Stimulated activated CD8-positive, alpha-beta memory T cell treated with anti-CD3 and anti-CD28 coated beads, Interleukin-12 subunit alpha, Interleukin-12 subunit beta, amount 100 ng/mL, for 4 hours (primary cell): ENCODE measurements around the gene RC3H2.

ENCODE experiments used
- DNase-seq: peaks from one replicate; pipeline ENCODE4 v3.0.0-alpha.2; 2020; ENCODE audit warnings: low read depth

RC3H2 gene, protein sequence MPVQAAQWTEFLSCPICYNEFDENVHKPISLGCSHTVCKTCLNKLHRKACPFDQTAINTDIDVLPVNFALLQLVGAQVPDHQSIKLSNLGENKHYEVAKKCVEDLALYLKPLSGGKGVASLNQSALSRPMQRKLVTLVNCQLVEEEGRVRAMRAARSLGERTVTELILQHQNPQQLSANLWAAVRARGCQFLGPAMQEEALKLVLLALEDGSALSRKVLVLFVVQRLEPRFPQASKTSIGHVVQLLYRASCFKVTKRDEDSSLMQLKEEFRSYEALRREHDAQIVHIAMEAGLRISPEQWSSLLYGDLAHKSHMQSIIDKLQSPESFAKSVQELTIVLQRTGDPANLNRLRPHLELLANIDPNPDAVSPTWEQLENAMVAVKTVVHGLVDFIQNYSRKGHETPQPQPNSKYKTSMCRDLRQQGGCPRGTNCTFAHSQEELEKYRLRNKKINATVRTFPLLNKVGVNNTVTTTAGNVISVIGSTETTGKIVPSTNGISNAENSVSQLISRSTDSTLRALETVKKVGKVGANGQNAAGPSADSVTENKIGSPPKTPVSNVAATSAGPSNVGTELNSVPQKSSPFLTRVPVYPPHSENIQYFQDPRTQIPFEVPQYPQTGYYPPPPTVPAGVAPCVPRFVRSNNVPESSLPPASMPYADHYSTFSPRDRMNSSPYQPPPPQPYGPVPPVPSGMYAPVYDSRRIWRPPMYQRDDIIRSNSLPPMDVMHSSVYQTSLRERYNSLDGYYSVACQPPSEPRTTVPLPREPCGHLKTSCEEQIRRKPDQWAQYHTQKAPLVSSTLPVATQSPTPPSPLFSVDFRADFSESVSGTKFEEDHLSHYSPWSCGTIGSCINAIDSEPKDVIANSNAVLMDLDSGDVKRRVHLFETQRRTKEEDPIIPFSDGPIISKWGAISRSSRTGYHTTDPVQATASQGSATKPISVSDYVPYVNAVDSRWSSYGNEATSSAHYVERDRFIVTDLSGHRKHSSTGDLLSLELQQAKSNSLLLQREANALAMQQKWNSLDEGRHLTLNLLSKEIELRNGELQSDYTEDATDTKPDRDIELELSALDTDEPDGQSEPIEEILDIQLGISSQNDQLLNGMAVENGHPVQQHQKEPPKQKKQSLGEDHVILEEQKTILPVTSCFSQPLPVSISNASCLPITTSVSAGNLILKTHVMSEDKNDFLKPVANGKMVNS

DNA sequence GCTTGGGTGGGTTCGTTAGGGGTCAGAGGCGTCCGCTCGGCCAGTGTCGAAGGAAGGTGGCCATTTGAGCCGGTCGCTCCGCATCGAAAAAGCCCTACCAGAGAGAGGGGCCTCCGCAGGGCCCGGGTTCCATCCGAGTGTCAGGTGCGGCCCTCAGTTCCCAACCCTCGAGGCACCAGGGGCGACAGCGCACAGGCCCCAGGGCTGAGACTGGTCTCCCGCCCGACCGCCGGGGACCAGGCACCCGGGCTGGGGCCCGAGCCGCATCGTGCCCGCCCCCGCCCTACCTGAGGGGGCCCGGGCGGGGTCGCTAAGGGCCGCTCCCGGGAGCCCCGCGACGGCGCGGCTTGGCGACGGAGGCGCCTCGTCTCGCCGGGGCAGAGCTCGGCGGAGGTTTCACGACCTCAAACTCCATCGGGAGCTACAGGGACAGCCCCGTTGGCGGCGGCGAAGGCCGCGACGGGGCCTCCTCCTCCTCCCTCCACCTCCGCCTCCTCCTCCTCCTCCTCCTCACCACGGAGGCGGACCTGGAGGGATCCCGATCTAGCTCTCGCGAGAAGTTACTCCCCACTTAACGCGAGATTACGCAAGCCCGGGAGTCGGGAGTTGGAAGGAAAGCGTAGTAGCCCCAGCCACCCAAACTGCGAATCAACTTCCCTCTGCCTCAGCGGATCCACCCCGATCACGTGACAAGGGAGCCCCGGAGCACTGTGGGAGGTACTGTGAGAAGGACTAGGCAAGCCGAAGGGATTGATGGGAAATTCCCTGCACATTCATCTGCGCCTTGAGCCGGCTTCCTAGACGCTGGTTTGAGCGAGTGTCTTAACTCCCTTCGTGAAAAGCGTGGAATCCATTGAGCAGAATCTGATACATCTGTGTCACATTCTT is at the start of gene RC3H2:
Gene RC3H2, minus strand, starts transcription at position 537 of the 888 bp plus-strand sequence. CDS start 7,850 bp downstream, outside the sequence.
- DNase-seq, result peak; percentile 91

DNA sequence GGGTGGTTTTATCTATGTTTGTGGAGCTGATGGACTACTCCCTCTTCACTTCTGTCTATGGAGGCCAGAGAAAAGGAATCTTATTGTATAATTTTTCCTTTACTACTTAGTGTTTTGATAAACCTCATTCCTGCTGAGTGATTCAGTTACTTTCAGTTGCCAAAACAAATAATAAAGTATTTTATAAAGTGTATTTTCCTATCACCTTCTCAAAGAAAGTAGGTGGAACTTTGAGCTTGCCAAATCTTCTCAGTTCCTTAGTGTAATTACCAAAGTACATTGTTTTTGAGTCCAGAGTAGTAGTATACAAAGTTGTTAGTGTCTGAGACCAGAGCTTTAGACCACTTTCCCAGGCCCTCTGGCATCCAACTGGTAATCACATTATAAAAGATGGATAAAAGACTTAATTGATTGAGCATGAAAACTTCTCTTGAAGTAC is 49.1 kb upstream of the RC3H2 start:
- DNase-seq, result no peak

DNA sequence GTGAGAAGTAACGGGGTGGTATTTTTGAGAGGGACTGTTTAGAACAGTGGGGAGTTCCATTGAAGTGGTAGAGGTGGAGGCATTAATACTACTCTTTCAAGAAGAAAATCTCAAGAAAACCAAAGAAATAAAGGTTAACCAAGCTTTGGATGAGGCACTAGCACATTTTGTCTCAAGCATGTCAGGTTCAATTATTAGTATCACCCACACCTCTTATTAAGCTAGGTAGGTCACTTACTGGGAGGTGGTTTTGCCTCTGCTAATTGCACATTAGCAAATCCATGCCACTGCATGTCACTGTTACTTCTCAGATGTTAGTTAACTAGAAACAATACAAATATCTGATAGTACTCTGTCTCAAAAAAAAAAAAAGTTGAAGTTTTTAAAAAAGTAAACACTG is 45.9 kb upstream of the RC3H2 start:
- DNase-seq, result no peak

DNA sequence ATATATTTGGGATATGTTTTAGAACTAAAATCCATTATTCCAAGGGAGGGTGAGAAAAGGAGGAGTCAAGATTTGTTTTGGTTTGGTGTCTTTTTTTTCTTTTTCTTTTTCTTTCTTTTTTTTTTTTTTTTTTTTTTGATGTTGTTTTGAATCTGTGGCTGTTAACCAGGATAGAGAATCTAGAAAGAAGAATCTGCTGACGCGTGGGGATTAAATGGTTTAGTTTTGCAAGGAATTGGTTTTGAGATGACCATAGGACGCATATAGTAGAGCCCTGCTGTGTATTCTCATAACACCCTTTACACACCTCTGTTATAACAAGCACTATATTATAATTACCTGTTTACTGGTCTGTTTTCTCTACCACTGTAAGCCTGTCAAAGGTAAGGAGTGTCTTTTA is 45.1 kb upstream of the RC3H2 start:
- no peak for DNase-seq

DNA sequence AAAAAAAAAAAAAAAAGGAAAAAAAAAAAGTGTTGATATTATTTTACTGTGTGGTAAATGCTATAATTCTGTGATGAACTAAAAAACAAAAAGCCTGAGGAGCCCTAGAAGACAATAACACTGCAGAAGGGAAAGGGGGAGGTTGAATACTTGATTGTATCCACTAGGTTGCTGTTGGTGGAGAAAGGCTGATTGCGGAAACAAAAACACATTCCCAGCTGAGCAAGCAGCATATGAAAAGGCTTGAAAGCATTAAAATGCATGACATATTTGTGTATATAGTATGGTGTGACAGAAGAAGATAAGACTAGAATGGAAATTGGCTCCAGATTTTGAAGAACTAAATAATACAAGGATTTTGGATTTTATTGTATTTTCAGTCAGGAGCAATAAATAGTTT is 44.5 kb upstream of the RC3H2 start:
- no peak for DNase-seq

DNA sequence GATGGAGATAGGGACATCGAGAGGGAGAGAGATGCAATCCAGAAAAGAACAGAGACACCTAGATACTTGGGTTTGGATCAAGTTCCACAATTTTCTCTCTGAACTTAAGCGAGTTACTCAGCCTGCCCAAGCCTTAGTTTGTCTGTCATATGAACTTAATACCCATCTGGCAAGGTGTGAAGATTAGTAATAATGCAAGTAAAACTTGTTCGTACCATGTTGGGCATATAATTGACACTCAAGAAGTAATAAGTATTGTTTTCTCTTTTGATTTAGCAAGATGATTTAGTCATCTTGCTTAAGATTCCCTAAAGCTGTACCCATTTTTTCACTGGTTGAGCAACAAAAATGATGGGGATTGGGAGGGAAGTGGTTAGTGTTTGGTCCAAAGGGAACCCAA is 43.2 kb upstream of the RC3H2 start:
- no peak for DNase-seq

DNA sequence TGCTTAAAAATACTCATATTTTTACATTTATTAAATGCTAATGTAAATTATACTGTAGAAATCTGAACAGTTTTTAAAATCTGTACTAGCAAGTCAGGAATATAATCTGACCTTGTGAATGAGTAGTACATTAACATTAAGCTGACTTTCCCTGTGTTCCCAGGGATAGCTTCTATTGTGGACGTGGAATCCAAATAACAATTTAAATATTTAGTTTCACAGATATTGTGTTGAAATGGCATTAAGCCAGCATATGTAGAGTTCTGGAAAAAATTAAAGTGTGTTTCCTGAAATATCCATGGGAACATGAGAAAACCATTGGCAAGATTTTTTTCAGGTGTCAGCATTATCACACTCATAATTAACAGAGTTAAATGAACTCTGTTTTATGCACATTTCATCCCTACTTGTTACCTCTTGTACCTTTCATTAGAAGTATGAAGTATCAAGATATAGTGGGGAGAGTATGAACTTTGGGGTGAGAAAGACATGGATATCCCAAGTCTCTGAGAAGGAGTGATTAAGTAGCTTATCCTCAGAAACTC is 41.4 kb upstream of the RC3H2 start:
- no peak for DNase-seq

DNA sequence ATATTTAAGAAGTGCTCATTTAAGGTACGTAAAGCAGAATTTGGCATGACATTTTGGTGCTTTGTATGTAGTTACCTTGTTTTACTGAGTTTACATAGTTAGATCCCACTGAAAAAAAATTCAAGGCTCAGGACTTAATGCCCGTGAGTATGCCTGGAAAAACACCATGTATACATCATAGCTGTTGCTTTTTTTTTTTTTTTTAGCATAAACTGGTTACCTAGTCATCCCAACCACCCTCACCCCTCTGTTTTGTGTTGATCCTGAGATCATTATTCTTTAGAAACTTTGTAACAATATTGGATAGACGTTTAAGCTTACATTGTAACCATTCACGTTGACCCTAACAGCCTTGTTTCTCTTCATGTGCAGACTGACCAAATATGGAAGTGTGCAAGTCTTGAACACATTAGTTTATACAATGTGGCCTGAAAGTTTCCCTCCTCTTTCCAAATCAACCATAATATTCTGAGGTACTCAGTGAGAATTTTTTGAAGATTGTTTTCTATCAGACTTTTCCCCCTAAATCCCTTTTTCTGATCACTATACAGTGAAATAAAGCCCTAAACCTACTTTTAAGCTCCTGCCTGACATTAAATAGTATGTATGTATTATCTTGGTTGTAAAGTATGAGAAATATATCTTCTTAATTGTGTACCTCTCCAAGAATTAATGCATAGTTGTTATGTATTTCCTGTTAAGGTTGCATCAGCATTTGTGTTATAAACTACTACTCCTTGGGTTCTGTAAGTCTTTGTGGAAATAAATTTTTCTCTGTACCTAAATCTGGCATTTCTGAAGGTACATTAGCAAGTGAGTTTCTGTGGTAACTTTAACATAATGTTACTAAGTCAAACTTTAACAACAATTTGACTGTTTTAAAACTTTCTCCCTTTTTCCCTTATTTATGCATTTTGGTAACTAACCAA is 40.1 kb upstream of the RC3H2 start:
- DNase-seq, result no peak

DNA sequence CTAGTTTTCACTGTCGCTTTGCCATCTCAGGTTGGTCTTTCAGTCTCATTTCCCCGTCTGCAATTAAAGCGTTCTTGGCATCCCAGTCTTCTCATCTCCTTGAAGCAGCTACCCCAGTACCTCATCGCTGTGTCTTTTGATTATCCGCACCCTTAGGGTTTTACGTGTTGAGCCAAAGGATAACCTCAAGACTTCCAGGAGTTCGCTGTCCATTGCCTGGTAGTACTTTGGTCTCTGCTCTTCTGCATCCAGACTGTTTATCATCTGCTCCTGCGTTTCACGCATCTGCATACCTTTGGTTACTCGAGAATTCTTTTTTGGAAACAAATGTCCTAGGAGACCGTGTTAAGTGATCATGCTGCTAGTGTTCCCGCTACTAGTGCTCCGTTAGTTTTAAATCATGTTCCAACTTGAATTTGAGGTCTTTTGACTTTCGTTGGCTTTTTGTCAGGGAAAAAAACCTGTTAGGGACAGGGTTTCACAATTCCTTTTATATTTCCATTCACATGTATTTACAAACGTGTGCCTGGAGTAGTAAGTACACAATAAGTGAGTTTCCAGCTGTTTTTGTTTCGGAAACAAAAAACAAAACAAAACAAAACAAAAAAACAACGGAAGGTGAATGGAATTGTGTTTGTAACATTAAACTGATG is 36.5 kb upstream of the RC3H2 start:
- no peak for DNase-seq

DNA sequence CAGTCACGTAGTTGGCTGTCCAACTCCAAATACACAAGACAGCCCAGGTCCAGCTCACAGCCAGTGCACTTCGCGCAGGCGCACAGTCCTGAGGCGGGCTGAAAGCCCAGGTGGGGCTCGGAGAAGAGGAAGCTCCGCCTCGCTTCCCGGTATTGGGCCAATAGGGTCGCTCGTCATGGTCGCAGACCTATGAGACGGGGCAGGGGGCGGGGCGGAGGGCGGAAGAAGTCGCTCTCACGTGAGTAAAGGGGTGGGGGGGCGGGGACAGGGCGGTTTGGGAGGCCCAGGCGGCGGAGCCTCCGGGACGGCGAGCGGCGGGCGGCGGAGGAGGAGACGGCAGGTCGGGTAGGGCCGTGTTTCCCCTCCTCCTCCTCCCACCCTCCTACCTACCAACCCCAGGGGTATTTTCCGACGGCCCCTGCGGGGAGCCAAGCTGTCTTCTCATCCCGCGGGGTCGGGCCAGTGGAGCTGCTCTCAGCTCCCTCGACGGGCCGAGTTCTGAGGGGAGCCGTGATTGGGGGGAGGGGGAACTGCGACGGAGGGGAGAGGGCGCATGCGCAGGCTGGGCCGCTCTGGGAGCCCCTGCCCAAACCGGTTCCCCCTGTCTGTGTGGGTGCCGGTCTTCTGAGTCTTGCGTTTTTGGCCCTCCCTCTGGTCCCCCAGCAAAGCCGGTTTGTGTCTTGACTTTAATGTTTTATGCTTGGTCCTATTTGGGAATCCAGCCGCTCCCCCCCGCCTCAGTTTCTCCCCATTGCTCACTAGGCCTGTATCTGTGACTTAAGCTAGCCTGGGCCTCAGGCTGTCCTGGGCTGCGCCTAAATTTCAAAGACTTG is 35.8 kb upstream of the RC3H2 start, which contains the start of gene RABGAP1:
Gene RABGAP1, plus strand, starts transcription at position 272 of the 833 bp plus-strand sequence. CDS start 16,040 bp downstream, outside the sequence.
- DNase-seq, result peak; percentile 95

DNA sequence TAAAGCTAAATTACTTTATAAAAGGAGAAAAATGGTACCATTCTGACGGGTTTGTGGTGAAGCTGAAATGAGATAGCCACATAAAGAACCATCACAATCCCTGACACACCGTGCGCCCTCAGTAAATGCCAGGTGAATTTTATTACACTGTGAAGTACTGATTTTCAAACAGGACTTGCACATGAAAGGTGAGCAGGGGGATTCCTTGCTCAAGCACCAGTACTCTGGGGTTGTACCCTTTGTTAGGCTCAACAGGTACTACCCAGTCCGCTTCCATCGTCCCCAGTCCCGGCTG is 35.2 kb upstream of the RC3H2 start:
- no peak for DNase-seq

DNA sequence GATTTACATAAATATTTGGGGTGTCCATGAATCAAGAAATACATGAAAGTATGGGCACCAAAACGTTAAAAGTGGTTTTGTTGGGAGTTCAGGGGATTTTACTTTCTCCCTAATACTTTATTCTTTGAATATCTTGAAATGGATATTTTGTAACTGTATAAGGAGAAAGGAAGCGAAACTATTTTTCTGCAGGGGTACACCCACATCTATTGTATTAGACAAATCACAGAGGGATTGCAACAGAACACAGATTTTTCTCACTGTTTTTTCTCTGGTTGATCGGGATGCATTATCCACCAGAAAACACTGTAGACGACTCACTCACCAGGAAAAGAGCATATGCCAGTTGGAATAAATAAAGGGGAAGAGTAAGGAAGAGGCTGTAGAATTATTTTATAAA is 34.4 kb upstream of the RC3H2 start:
- no peak for DNase-seq

DNA sequence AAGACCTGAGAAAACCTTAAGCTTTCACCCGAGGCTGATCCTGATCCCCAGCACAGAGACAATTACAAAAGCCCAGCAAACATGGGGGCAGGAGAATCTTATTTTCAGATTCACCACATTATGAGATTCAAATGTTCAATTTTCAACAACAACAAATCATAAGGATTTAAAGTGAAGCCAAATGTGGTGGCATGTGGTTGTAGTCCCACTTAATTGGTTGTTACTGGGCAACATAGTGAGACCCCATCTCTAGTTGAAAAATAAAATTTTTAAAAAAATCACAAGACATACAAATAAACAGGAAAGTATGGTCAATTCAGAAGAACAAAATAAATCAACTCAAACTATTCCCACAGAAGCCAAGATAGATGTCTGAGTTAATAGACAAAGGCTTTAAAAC is 31.7 kb upstream of the RC3H2 start:
- no peak for DNase-seq

DNA sequence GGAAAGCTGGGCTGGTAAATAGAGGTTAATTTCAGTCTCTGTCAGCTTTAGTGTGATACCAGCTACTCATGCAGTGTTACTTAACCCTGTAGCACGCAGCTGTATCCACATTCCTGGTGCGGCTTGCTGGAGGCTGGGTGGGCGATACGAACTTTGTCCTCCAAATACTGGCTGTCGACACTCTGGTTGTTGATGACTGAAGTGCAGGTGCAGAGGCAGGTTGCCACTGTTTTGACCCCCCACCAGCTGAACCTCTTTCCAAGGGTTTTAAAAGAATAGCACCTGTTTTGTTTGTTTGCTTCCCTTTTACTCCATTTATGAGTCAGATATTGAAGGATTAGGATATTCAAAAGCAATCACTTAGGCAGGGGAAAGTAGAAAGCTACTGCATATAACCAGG is 31.3 kb upstream of the RC3H2 start:
- DNase-seq, result no peak

DNA sequence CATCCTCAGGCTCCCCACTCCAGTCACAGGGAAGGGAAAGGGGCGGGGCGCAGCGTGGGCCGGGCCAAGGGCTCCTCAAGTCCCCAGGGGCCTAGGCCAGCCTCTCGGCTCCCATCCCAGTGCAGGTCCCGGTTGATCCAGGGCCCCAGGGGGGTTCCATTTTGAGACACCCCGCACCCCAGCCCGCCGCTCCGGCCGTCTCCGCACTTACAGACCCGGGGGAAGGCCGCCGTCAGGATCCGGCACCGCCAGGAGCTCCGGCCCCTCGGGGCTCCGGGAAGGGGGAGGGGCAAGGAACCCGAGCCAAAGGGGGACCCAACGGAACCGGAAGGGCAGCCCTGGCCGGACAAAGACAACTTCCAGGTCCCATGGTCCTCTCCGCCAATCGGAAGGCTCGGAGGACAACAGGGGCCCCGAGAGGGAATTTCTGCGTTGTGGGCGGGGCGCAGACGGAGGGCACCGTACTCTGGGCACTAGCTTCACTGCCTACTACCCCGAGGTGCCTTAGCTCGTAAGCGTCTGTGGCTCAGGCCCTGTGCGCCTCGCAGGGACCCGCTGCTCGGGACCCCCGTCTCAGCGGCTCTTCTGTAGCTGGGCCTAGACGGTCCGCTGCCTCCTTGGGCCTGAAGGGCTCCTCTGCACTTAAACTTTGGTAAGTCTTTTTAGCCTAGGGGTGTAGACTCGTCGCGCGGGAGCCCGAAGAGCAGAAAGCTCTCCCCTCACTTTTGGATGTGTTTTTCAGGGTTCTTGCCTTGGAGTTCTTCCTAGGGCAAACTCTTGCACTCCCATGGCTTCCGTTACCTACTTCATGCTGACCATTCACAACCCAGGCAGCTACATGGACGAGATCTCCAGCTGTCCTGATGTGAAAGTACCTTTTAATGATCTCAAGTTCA is 26.3 kb upstream of the RC3H2 start, which contains the start of gene ZBTB26:
Gene ZBTB26, minus strand, starts transcription at position 287 of the 896 bp plus-strand sequence. CDS start 11,578 bp downstream, outside the sequence.
- peak; percentile 76 for DNase-seq

DNA sequence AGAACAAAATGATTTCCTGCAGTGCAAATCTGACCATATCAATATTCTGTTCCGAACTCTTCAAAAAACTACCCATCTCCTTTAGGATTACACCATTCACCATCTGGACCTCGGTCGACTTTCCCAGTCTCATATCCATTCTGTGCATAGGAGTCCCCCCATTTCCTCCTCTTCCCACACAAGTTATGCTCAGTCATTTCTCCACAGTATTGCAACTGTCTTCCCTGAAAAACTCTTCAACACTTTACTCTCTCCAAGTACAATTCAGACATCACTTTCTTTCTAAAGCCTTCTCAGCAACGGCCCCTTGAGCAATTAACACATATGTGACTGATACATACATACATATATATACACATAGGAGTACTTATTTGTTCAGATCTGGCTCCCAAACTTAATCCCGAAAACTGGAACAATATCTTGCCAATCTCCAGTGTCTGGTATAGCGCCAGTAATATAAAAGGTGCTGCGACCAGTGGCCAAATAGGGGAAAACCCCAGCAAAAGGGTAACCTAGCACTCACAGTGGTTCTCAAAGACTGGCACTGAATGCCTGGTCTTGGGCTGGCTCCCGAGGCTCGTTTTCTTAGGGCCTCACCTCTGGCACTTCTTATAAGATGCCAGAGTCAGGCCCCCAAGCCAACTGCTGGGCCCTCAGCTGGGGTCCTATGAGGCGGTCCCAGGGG is 25.5 kb upstream of the RC3H2 start:
- no peak for DNase-seq
